GM21786 (cell line): ENCODE measurements around the gene BIN1.

Experiments
- ATAC-seq: cut with Tn5 transposase; IDR thresholded peaks from one replicate; pipeline ENCODE4 v1.9.1; 2021; ENCODE audit not compliant: unreplicated experiment

The BIN1 gene

GRCh38 chr2:127106991-127107621, at the start of gene BIN1:
TSS of gene BIN1 (minus strand) at chr2:127107154. CDS start at chr2:127106943, 211 bp downstream.
- ATAC-seq: peak; percentile 84

- no peak for ATAC-seq
Observed at GRCh38 chr2:127155947-127156346, 49.0 kb upstream of the BIN1 start.

- no peak for ATAC-seq
Observed at GRCh38 chr2:127155028-127155581, 48.2 kb upstream of the BIN1 start.

GRCh38 chr2:127154396-127154795, 47.4 kb upstream of the BIN1 start:
- ATAC-seq: no peak

- ATAC-seq: no peak
Observed at GRCh38 chr2:127153691-127154158, 46.8 kb upstream of the BIN1 start.

GRCh38 chr2:127150996-127151395, 44.0 kb upstream of the BIN1 start:
- ATAC-seq: no peak

- no peak for ATAC-seq
Observed at GRCh38 chr2:127149384-127149783, 42.4 kb upstream of the BIN1 start.

GRCh38 chr2:127146820-127147502, 40.0 kb upstream of the BIN1 start:
- no peak for ATAC-seq

- no peak for ATAC-seq
Observed at GRCh38 chr2:127146071-127146725, 39.2 kb upstream of the BIN1 start.

GRCh38 chr2:127145280-127145895, 38.4 kb upstream of the BIN1 start:
- no peak for ATAC-seq

GRCh38 chr2:127143841-127144782, 37.2 kb upstream of the BIN1 start:
- ATAC-seq: no peak

GRCh38 chr2:127142663-127143630, 36.0 kb upstream of the BIN1 start:
- ATAC-seq: no peak

GRCh38 chr2:127140538-127140937, 33.6 kb upstream of the BIN1 start:
- ATAC-seq: no peak

- no peak for ATAC-seq
Observed at GRCh38 chr2:127139766-127140165, 32.8 kb upstream of the BIN1 start.

GRCh38 chr2:127138281-127138680, 31.3 kb upstream of the BIN1 start:
- ATAC-seq: no peak

GRCh38 chr2:127137741-127138140, 30.8 kb upstream of the BIN1 start:
- ATAC-seq: no peak

GRCh38 chr2:127137225-127137624, 30.3 kb upstream of the BIN1 start:
- ATAC-seq: no peak

GRCh38 chr2:127134833-127135830, 28.2 kb upstream of the BIN1 start:
- peak; percentile 72 for ATAC-seq
